Stimulated activated memory B cell treated with anti-CD40 and anti-IgM and Interleukin-4, amounts not matched to agents 10 μg/mL and 1 μg/mL and 100 μg/mL, for 72 hours (primary cell): ENCODE results near the gene FMN1.
"Not testable (repeated sequence)": the region's sequence is repeated elsewhere in the genome, so short reads cannot be mapped to it uniquely, and the experiment has no call there.

Experiments used
- ATAC-seq: fragments of 150-1000 bp; cut with Tn5 transposase; 2 replicates; pipeline ENCODE4 v1.10.0; 2021
- H3K27ac Mint-ChIP-seq: one replicate; pipeline ENCODE4 v1.8.0; 2022; ENCODE audit warnings: mild to moderate bottlenecking, mixed read lengths
- H3K27me3 Mint-ChIP-seq: one replicate; pipeline ENCODE4 v1.8.0; 2022; ENCODE audit warnings: mixed read lengths
- H3K36me3 Mint-ChIP-seq: one replicate; pipeline ENCODE4 v1.8.0; 2022; ENCODE audit warnings: mixed read lengths
- H3K4me1 Mint-ChIP-seq: one replicate; pipeline ENCODE4 v1.8.0; 2022; ENCODE audit warnings: mixed read lengths
- H3K4me3 Mint-ChIP-seq: one replicate; pipeline ENCODE4 v1.8.0; 2022; ENCODE audit warnings: mild to moderate bottlenecking, moderate library complexity, mixed read lengths
- H3K9me3 Mint-ChIP-seq: one replicate; pipeline ENCODE4 v1.8.0; 2022; ENCODE audit warnings: mixed read lengths

FMN1 gene

GRCh38 chr15:33089165-33089877, 105.2 kb downstream of the FMN1 start:
- no peak for ATAC-seq
- no peaks in the 10 kb centered on the region for H3K4me1 Mint-ChIP-seq
- no peak overlapping the region for H3K27ac Mint-ChIP-seq
- no peaks in the 10 kb centered on the region for H3K36me3 Mint-ChIP-seq
- no peak overlapping the region for H3K4me3 Mint-ChIP-seq
- no peaks in the 10 kb centered on the region for H3K27me3 Mint-ChIP-seq
- H3K9me3 Mint-ChIP-seq = no peaks in the 10 kb centered on the region

GRCh38 chr15:33086500-33087121, 107.9 kb downstream of the FMN1 start:
- no peaks in the 10 kb centered on the region for H3K27me3 Mint-ChIP-seq
- no peaks in the 10 kb centered on the region for H3K9me3 Mint-ChIP-seq
- no peaks in the 10 kb centered on the region for H3K4me1 Mint-ChIP-seq
- no peaks in the 10 kb centered on the region for H3K36me3 Mint-ChIP-seq
- no peak overlapping the region for H3K4me3 Mint-ChIP-seq
- ATAC-seq = no peak
- no peak overlapping the region for H3K27ac Mint-ChIP-seq

GRCh38 chr15:33084661-33085060, 109.9 kb downstream of the FMN1 start:
- H3K27ac Mint-ChIP-seq = no peak overlapping the region

GRCh38 chr15:33083232-33084081, 111.1 kb downstream of the FMN1 start:
- no peaks in the 10 kb centered on the region for H3K27me3 Mint-ChIP-seq
- no peaks in the 10 kb centered on the region for H3K4me1 Mint-ChIP-seq
- no peak for ATAC-seq
- no peaks in the 10 kb centered on the region for H3K36me3 Mint-ChIP-seq
- H3K27ac Mint-ChIP-seq = no peak overlapping the region
- no peaks in the 10 kb centered on the region for H3K9me3 Mint-ChIP-seq
- no peak overlapping the region for H3K4me3 Mint-ChIP-seq

More at GRCh38 chr15:33084661-33085060, 109.9 kb downstream of the FMN1 start:
- Mint-ChIP-seq H3K27me3 (no peaks in the 10 kb centered on the region), H3K9me3 (no peaks in the 10 kb centered on the region), H3K36me3 (no peaks in the 10 kb centered on the region), H3K4me3 (no peak overlapping the region), H3K4me1 (no peaks in the 10 kb centered on the region)
- ATAC-seq = no peak

- no peaks in the 10 kb centered on the region for H3K27me3 Mint-ChIP-seq
- no peak overlapping the region for H3K4me3 Mint-ChIP-seq
- no peaks in the 10 kb centered on the region for H3K9me3 Mint-ChIP-seq
- no peaks in the 10 kb centered on the region for H3K4me1 Mint-ChIP-seq
- H3K36me3 Mint-ChIP-seq = no peaks in the 10 kb centered on the region
- ATAC-seq = no peak
- H3K27ac Mint-ChIP-seq = no peak overlapping the region
These were observed 114.5 kb downstream of the FMN1 start for GRCh38 chr15:33080006-33080405.

- H3K9me3 Mint-ChIP-seq = no peaks in the 10 kb centered on the region
- H3K4me3 Mint-ChIP-seq = no peak overlapping the region
- no peak for ATAC-seq
- H3K36me3 Mint-ChIP-seq = no peaks in the 10 kb centered on the region
- no peaks in the 10 kb centered on the region for H3K4me1 Mint-ChIP-seq
- no peak overlapping the region for H3K27ac Mint-ChIP-seq
- H3K27me3 Mint-ChIP-seq = peaks cover 2% of the 10 kb centered on the region
These were observed 115.9 kb downstream of the FMN1 start for GRCh38 chr15:33078607-33079006.

GRCh38 chr15:33076937-33077336, 117.6 kb downstream of the FMN1 start:
- H3K27me3 Mint-ChIP-seq = peaks cover 11% of the 10 kb centered on the region
- no peaks in the 10 kb centered on the region for H3K36me3 Mint-ChIP-seq
- no peak for ATAC-seq
- no peaks in the 10 kb centered on the region for H3K4me1 Mint-ChIP-seq
- H3K4me3 Mint-ChIP-seq = no peak overlapping the region
- H3K9me3 Mint-ChIP-seq = no peaks in the 10 kb centered on the region
- H3K27ac Mint-ChIP-seq = no peak overlapping the region

GRCh38 chr15:33074942-33075341, 119.6 kb downstream of the FMN1 start:
- Mint-ChIP-seq H3K9me3 (no peaks in the 10 kb centered on the region), H3K4me3 (no peak overlapping the region), H3K4me1 (no peaks in the 10 kb centered on the region), H3K27me3 (peaks cover 11% of the 10 kb centered on the region), H3K27ac (no peak overlapping the region), H3K36me3 (no peaks in the 10 kb centered on the region)
- ATAC-seq = no peak

- H3K9me3 Mint-ChIP-seq = no peaks in the 10 kb centered on the region
- ATAC-seq = no peak
- H3K27me3 Mint-ChIP-seq = peaks cover 12% of the 10 kb centered on the region
- H3K36me3 Mint-ChIP-seq = no peaks in the 10 kb centered on the region
- no peak overlapping the region for H3K27ac Mint-ChIP-seq
- H3K4me1 Mint-ChIP-seq = no peaks in the 10 kb centered on the region
- H3K4me3 Mint-ChIP-seq = no peak overlapping the region
These were observed 120.3 kb downstream of the FMN1 start for GRCh38 chr15:33074212-33074611.

- no peak for ATAC-seq
- peaks cover 40% of the 10 kb centered on the region for H3K27me3 Mint-ChIP-seq
- no peak overlapping the region for H3K4me3 Mint-ChIP-seq
- H3K27ac Mint-ChIP-seq = no peak overlapping the region
- peaks cover 16% of the 10 kb centered on the region for H3K4me1 Mint-ChIP-seq
- H3K9me3 Mint-ChIP-seq = no peaks in the 10 kb centered on the region
- no peaks in the 10 kb centered on the region for H3K36me3 Mint-ChIP-seq
These were observed 123.1 kb downstream of the FMN1 start for GRCh38 chr15:33071451-33071850.

GRCh38 chr15:33069903-33070302, 124.6 kb downstream of the FMN1 start:
- ATAC-seq, H3K36me3 Mint-ChIP-seq, H3K9me3 Mint-ChIP-seq, H3K27ac Mint-ChIP-seq, H3K4me3 Mint-ChIP-seq: not testable (repeated sequence)
- H3K4me1 Mint-ChIP-seq = peaks cover 16% of the 10 kb centered on the region
- H3K27me3 Mint-ChIP-seq = peaks cover 45% of the 10 kb centered on the region

GRCh38 chr15:33069161-33069560, 125.4 kb downstream of the FMN1 start:
- H3K4me3 Mint-ChIP-seq = no peak overlapping the region
- H3K4me1 Mint-ChIP-seq = peaks cover 16% of the 10 kb centered on the region
- peaks cover 52% of the 10 kb centered on the region for H3K27me3 Mint-ChIP-seq
- no peak for ATAC-seq
- no peak overlapping the region for H3K27ac Mint-ChIP-seq
- no peaks in the 10 kb centered on the region for H3K9me3 Mint-ChIP-seq
- no peaks in the 10 kb centered on the region for H3K36me3 Mint-ChIP-seq

- Mint-ChIP-seq H3K27me3 (peaks cover 56% of the 10 kb centered on the region), H3K9me3 (no peaks in the 10 kb centered on the region), H3K4me1 (peaks cover 16% of the 10 kb centered on the region), H3K27ac (peak overlapping the region; percentile 48), H3K4me3 (no peak overlapping the region), H3K36me3 (no peaks in the 10 kb centered on the region)
- peak; percentile 18 for ATAC-seq
These were observed 126.0 kb downstream of the FMN1 start for GRCh38 chr15:33068511-33068990.

GRCh38 chr15:33068007-33068481, 126.5 kb downstream of the FMN1 start:
- H3K27me3 Mint-ChIP-seq = peaks cover 54% of the 10 kb centered on the region
- H3K27ac Mint-ChIP-seq = peak overlapping the region; percentile 48
- peaks cover 16% of the 10 kb centered on the region for H3K4me1 Mint-ChIP-seq
- H3K4me3 Mint-ChIP-seq = peak overlapping the region; percentile 79
- ATAC-seq = peak; percentile 35
- no peaks in the 10 kb centered on the region for H3K36me3 Mint-ChIP-seq
- no peaks in the 10 kb centered on the region for H3K9me3 Mint-ChIP-seq

- no peak for ATAC-seq
- H3K27ac Mint-ChIP-seq = peak overlapping the region; percentile 48
- no peaks in the 10 kb centered on the region for H3K36me3 Mint-ChIP-seq
- no peaks in the 10 kb centered on the region for H3K9me3 Mint-ChIP-seq
- peaks cover 51% of the 10 kb centered on the region for H3K27me3 Mint-ChIP-seq
- peak overlapping the region; percentile 79 for H3K4me3 Mint-ChIP-seq
- peaks cover 16% of the 10 kb centered on the region for H3K4me1 Mint-ChIP-seq
These were observed 127.1 kb downstream of the FMN1 start for GRCh38 chr15:33067456-33067855.
